ENCODE results near the gene ANO6.

DNA sequence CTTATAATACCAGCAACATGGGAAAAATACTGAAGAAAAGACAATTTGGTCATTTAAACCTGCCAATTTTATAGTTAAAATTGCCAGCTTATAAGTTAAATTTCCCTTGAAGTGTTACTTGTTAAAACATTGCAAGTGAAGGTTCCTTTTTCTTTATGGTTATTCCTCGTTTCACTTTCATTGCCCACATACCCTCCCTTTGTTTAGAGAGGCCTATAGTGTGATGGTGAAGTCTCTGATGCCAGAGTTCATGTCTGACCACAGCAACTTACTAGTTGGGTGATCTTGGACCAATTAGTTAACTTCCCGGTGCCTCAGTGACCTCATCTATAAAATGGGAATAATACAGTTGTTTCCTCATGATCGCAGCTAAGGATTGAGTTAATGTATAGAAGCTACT is 173.5 kb downstream of the ANO6 start:
- TF ChIP-seq, protein P1, sequence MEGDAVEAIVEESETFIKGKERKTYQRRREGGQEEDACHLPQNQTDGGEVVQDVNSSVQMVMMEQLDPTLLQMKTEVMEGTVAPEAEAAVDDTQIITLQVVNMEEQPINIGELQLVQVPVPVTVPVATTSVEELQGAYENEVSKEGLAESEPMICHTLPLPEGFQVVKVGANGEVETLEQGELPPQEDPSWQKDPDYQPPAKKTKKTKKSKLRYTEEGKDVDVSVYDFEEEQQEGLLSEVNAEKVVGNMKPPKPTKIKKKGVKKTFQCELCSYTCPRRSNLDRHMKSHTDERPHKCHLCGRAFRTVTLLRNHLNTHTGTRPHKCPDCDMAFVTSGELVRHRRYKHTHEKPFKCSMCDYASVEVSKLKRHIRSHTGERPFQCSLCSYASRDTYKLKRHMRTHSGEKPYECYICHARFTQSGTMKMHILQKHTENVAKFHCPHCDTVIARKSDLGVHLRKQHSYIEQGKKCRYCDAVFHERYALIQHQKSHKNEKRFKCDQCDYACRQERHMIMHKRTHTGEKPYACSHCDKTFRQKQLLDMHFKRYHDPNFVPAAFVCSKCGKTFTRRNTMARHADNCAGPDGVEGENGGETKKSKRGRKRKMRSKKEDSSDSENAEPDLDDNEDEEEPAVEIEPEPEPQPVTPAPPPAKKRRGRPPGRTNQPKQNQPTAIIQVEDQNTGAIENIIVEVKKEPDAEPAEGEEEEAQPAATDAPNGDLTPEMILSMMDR (IDR thresholded peaks at IDR 0.05) = no peak
- TF ChIP-seq POLR2A (IDR thresholded peaks at IDR 0.05) = no peak
